ENCODE data around the gene HOXA2.

HOXA2 gene

GRCh38 chr7:27125986-27126394, 23.5 kb upstream of the HOXA2 start:
- TF ChIP-seq CTCF (IDR thresholded peaks at IDR 0.05) = no peak

GRCh38 chr7:27124902-27125689, 22.6 kb upstream of the HOXA2 start:
- no peak for TF ChIP-seq CTCF (IDR thresholded peaks at IDR 0.05)

- TF ChIP-seq CTCF (IDR thresholded peaks at IDR 0.05) = no peak
Measured at GRCh38 chr7:27124096-27124901, 21.8 kb upstream of the HOXA2 start.

- no peak for TF ChIP-seq CTCF (IDR thresholded peaks at IDR 0.05)
Measured at GRCh38 chr7:27123477-27124053, 21.1 kb upstream of the HOXA2 start.

GRCh38 chr7:27123007-27123476, 20.6 kb upstream of the HOXA2 start:
- TF ChIP-seq CTCF (IDR thresholded peaks at IDR 0.05) = no peak

GRCh38 chr7:27122077-27122910, 19.8 kb upstream of the HOXA2 start:
- no peak for TF ChIP-seq CTCF (IDR thresholded peaks at IDR 0.05)

GRCh38 chr7:27121684-27122076, 19.2 kb upstream of the HOXA2 start:
- TF ChIP-seq CTCF (IDR thresholded peaks at IDR 0.05) = no peak
